CD14-positive monocyte (primary cell): Measurements from ENCODE around the gene MROH8. TPM values are rescaled to one million over a fixed set of nuclear protein-coding genes. Genes with fewer than 3 reads are reported as not detected.

Experiments
- DNase-seq, 3 donors: peaks; one replicate each; pipeline ENCODE4 v3.0.0-alpha.2; 2011 to 2022
- H2AFZ ChIP-seq: 2 replicates; pipeline ENCODE4 v1.6.0; 2012; ENCODE audit warnings: mild to moderate bottlenecking, low read depth, low read length, inconsistent platforms; ENCODE audit not compliant: insufficient read depth, poor library complexity, severe bottlenecking
- H3K27ac ChIP-seq, 2 donors: 1 replicate in 1 of 2; 2 replicates in 1 of 2; pipeline ENCODE4 v1.5.1; 2012 to 2013; ENCODE audit warnings: low read length in 2 of 2, control low read depth in 1 of 2, inconsistent platforms in 1 of 2, low read depth in 1 of 2, mild to moderate bottlenecking in 1 of 2
- H3K27me3 ChIP-seq, 2 donors: one replicate each; pipeline versions ENCODE4 v1.6.0 to v1.6.1; 2011 to 2013; ENCODE audit warnings: low read length in 2 of 2; ENCODE audit not compliant: control insufficient read depth in 2 of 2, insufficient read depth in 2 of 2
- H3K36me3 ChIP-seq, 2 donors: replicated peaks in 1 of 2; 1 replicate in 1 of 2; 2 replicates in 1 of 2; pipeline versions ENCODE4 v1.5.1 to v1.6.1; 2012 to 2013; ENCODE audit warnings: low read length in 2 of 2, control low read depth in 1 of 2, inconsistent platforms in 1 of 2, mild to moderate bottlenecking in 1 of 2; ENCODE audit not compliant: insufficient read depth in 2 of 2, control insufficient read depth in 1 of 2
- H3K4me1 ChIP-seq, 2 donors: 1 replicate in 1 of 2; 2 replicates in 1 of 2; pipeline versions ENCODE4 v1.5.1 to v1.6.1; 2012 to 2013; ENCODE audit warnings: low read length in 2 of 2, control low read depth in 1 of 2, inconsistent platforms in 1 of 2, mild to moderate bottlenecking in 1 of 2, moderate library complexity in 1 of 2; ENCODE audit not compliant: insufficient read depth in 2 of 2, control insufficient read depth in 1 of 2
- H3K4me2 ChIP-seq: replicated peaks from 2 replicates; pipeline ENCODE3; 2012; ENCODE audit warnings: low read length, moderate library complexity, mild to moderate bottlenecking; ENCODE audit not compliant: poor library complexity, severe bottlenecking; ENCODE audit errors: extremely low read depth
- H3K4me3 ChIP-seq, 3 experiments: fragments of 200-600 bp in 1 of 3; sonication (generic) in 1 of 3; replicated peaks in 1 of 3; 1 replicate in 2 of 3; 2 replicates in 1 of 3; pipeline ENCODE4 v1.5.1; 2011 to 2013; ENCODE audit warnings: low read length in 3 of 3, mild to moderate bottlenecking in 3 of 3, control low read depth in 2 of 3, low read depth in 2 of 3, inconsistent platforms in 1 of 3, moderate library complexity in 1 of 3
- H3K79me2 ChIP-seq: 2 replicates; pipeline ENCODE4 v1.6.0; 2012; ENCODE audit warnings: mild to moderate bottlenecking, control low read depth, inconsistent platforms, low read length, moderate library complexity; ENCODE audit not compliant: insufficient read depth
- H3K9ac ChIP-seq: 2 replicates; pipeline ENCODE4 v1.6.0; 2017; ENCODE audit warnings: low read length, mild to moderate bottlenecking; ENCODE audit not compliant: insufficient read depth, poor library complexity, severe bottlenecking
- H3K9me3 ChIP-seq, 2 donors: replicated peaks in 1 of 2; 1 replicate in 1 of 2; 2 replicates in 1 of 2; pipeline versions ENCODE4 v1.5.1 to v1.6.1; 2012 to 2013; ENCODE audit warnings: low read length in 2 of 2, control low read depth in 1 of 2; ENCODE audit not compliant: control insufficient read depth in 1 of 2, insufficient read depth in 1 of 2
- H4K20me1 ChIP-seq: 2 replicates; pipeline ENCODE4 v1.6.0; 2012; ENCODE audit warnings: mild to moderate bottlenecking, low read length, control low read depth, moderate library complexity; ENCODE audit not compliant: insufficient read depth
- H3K27ac Mint-ChIP-seq, 7 donors: one replicate each; pipeline ENCODE4 v1.8.0; 2020; ENCODE audit warnings: mild to moderate bottlenecking in 7 of 7, mixed read lengths in 7 of 7, moderate library complexity in 6 of 7, inconsistent platforms in 2 of 7
- H3K27me3 Mint-ChIP-seq, 3 donors: one replicate each; pipeline ENCODE4 v1.8.0; 2021 to 2022; ENCODE audit warnings: low read depth in 3 of 3, mild to moderate bottlenecking in 3 of 3, mixed read lengths in 3 of 3, moderate library complexity in 3 of 3, inconsistent platforms in 1 of 3
- H3K36me3 Mint-ChIP-seq, 2 donors: one replicate each; pipeline ENCODE4 v1.8.0; 2020; ENCODE audit warnings: mixed read lengths in 2 of 2, inconsistent platforms in 1 of 2, mild to moderate bottlenecking in 1 of 2
- H3K4me1 Mint-ChIP-seq: one replicate; pipeline ENCODE4 v1.8.0; 2020; ENCODE audit warnings: mild to moderate bottlenecking, mixed read lengths
- H3K4me3 Mint-ChIP-seq, 2 donors: one replicate each; pipeline ENCODE4 v1.8.0; 2020; ENCODE audit warnings: mild to moderate bottlenecking in 2 of 2, mixed read lengths in 2 of 2, moderate library complexity in 1 of 2
- H3K9me3 Mint-ChIP-seq, 7 donors: one replicate each; pipeline ENCODE4 v1.8.0; 2020 to 2022; ENCODE audit warnings: mixed read lengths in 7 of 7, mild to moderate bottlenecking in 6 of 7, moderate library complexity in 6 of 7, inconsistent platforms in 2 of 7
- WGBS: methylation state at CpG from one replicate; pipeline ENCODE4 v1.1.5; 2013; ENCODE audit warnings: missing lambda C conversion rate; ENCODE audit not compliant: insufficient coverage; 5-methylcytosine and 5-hydroxymethylcytosine counted together
- intact Hi-C, 2 donors: fragments of 100-400 bp; cut with micrococcal nuclease; formaldehyde crosslinking; loops; one replicate each; pipeline versions ENCODE4 v1.15.0 to v1.15.1; 2023
- polyA plus RNA-seq, 3 donors: library from polyadenylated mRNA; depleted of rRNA in 1 of 3; unstranded in 2 of 3; stranded (reverse) in 1 of 3; fragments of 300-500 nt in 2 of 3; fragments of >200 nt in 1 of 3; fragmentation: Illumina TruSeq in 2 of 3; gene quantifications; 1 replicate in 2 of 3; 2 replicates in 1 of 3; pipeline ENCODE4 v1.2.3, GENCODE V29; 2012 to 2021
- TF ChIP-seq, protein P1 (sequence below): fragments of 200-600 bp; IDR thresholded peaks from one replicate; pipeline ENCODE4 v1.8.0; 2022; ENCODE audit warnings: antibody characterized with exemption, mild to moderate bottlenecking

The MROH8 gene
- polyA plus RNA-seq, 3 donors, result 0.08 to 1.0 (median 0.52) TPM

DNA sequence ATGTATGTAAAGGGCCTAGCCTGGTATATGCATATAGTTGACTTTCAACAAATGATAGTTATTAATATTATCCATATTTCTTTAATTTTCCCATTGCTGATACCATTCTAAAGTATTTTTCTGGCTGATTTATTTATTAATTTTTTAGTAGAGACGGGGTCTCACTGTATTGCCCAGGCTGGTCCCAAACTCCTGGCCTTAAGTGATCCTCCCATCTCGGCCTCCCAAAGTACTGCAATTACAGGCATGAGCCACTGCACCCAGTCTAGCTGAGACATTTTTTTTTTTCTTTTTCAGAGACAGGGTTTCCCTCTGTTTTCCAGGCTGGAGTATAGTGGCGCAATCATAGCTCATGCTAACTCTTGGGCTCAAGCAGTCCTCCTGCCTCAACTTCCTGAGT lies 29.8 kb upstream of the MROH8 start:
- no peaks in the 10 kb centered on the region for H3K4me1 ChIP-seq
- no peak for DNase-seq
- H2AFZ ChIP-seq, result no peak overlapping the region
- H3K4me2 ChIP-seq, result no peak overlapping the region
- no peaks in the 10 kb centered on the region for H3K9me3 ChIP-seq
- peaks cover 0 to 2% (median 0%) of the 10 kb centered on the region in 3 donors for H3K27me3 Mint-ChIP-seq
- no peak overlapping the region for H3K27ac Mint-ChIP-seq
- 100% methylated on average over 2 of the region's 3 CpGs for WGBS
- no peak overlapping the region for H3K27ac ChIP-seq
- H3K9me3 Mint-ChIP-seq, result no peaks in the 10 kb centered on the region
- H3K4me3 ChIP-seq, result no peak overlapping the region
- intact Hi-C loops, result no loop called here
- H4K20me1 ChIP-seq, result no peaks in the 10 kb centered on the region
- no peak overlapping the region for H3K4me3 Mint-ChIP-seq
- TF ChIP-seq, protein P1, sequence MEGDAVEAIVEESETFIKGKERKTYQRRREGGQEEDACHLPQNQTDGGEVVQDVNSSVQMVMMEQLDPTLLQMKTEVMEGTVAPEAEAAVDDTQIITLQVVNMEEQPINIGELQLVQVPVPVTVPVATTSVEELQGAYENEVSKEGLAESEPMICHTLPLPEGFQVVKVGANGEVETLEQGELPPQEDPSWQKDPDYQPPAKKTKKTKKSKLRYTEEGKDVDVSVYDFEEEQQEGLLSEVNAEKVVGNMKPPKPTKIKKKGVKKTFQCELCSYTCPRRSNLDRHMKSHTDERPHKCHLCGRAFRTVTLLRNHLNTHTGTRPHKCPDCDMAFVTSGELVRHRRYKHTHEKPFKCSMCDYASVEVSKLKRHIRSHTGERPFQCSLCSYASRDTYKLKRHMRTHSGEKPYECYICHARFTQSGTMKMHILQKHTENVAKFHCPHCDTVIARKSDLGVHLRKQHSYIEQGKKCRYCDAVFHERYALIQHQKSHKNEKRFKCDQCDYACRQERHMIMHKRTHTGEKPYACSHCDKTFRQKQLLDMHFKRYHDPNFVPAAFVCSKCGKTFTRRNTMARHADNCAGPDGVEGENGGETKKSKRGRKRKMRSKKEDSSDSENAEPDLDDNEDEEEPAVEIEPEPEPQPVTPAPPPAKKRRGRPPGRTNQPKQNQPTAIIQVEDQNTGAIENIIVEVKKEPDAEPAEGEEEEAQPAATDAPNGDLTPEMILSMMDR, result no peak
- no peaks in the 10 kb centered on the region for H3K27me3 ChIP-seq
- H3K79me2 ChIP-seq, result no peaks in the 10 kb centered on the region
- H3K36me3 Mint-ChIP-seq, result peaks cover 62 to 92% of the 10 kb centered on the region in 2 donors
- no peaks in the 10 kb centered on the region for H3K4me1 Mint-ChIP-seq
- H3K36me3 ChIP-seq, result peaks cover 92 to 98% of the 10 kb centered on the region in 2 donors
- no peak overlapping the region for H3K9ac ChIP-seq

DNA sequence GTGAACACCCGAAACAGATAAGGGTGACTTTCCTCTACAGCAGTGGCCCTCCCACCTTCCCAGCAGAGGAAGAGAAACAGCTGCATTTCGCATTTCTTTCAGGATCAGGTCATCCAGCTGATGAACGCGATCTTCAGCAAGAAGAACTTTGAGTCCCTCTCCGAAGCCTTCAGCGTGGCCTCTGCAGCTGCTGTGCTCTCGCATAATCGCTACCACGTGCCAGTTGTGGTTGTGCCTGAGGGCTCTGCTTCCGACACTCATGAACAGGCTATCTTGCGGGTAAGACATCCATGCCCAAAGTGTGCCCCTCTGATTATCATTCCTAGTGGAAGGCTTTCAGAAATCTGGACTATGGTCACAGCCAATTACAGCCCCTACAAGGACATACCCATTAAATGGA lies 27.8 kb upstream of the MROH8 start:
- Mint-ChIP-seq H3K4me3 (no peak overlapping the region), H3K27me3 (peaks cover 0 to 2% (median 0%) of the 10 kb centered on the region in 3 donors), H3K4me1 (no peaks in the 10 kb centered on the region), H3K27ac (peak overlapping the region in 1 of 7 donors; percentile 10), H3K9me3 (no peaks in the 10 kb centered on the region), H3K36me3 (peaks cover 63 to 90% of the 10 kb centered on the region in 2 donors)
- intact Hi-C loops, result no loop called here
- no peaks in the 10 kb centered on the region for H3K9me3 ChIP-seq
- no peak overlapping the region for H2AFZ ChIP-seq
- TF ChIP-seq, protein P1, result no peak
- no peaks in the 10 kb centered on the region for H3K27me3 ChIP-seq
- no peak for DNase-seq
- peaks cover 81 to 98% of the 10 kb centered on the region in 2 donors for H3K36me3 ChIP-seq
- no peak overlapping the region for H3K9ac ChIP-seq
- no peaks in the 10 kb centered on the region for H3K4me1 ChIP-seq
- peaks cover 11% of the 10 kb centered on the region for H4K20me1 ChIP-seq
- no peak overlapping the region for H3K4me2 ChIP-seq
- WGBS, result 95% methylated on average over 11 of the region's 11 CpGs
- no peak overlapping the region for H3K4me3 ChIP-seq
- H3K27ac ChIP-seq, result no peak overlapping the region
- peaks cover 8% of the 10 kb centered on the region for H3K79me2 ChIP-seq
